SKM-1 (cell line): ENCODE data around the gene MRPS33.
"Not testable (repeated sequence)": the region's sequence is repeated elsewhere in the genome, so short reads cannot be mapped to it uniquely, and the experiment has no call there.

Experiments
- DNase-seq: peaks from one replicate; lab custom pipeline; 2025; ENCODE audit not compliant: unreplicated experiment; lab: John Stamatoyannopoulos, UW

MRPS33 gene

GRCh38 chr7:141014524-141015395, at the start of gene MRPS33:
TSS of gene MRPS33 (minus strand) at chr7:141014952. CDS start at chr7:141010633, 4,319 bp downstream.
- DNase-seq = peak; percentile 89

- no peak for DNase-seq
Measured at GRCh38 chr7:141057788-141058187, 43.0 kb upstream of the MRPS33 start.

GRCh38 chr7:141055146-141055545, 40.4 kb upstream of the MRPS33 start:
- DNase-seq = no peak

- DNase-seq = no peak
Measured at GRCh38 chr7:141053626-141054025, 38.9 kb upstream of the MRPS33 start.

- no peak for DNase-seq
Measured at GRCh38 chr7:141045842-141046620, 31.3 kb upstream of the MRPS33 start.

- DNase-seq = no peak
Measured at GRCh38 chr7:141045126-141045841, 30.5 kb upstream of the MRPS33 start.

- DNase-seq = no peak
Measured at GRCh38 chr7:141043616-141044015, 28.9 kb upstream of the MRPS33 start.

GRCh38 chr7:141042222-141043193, 27.8 kb upstream of the MRPS33 start:
- DNase-seq = no peak

GRCh38 chr7:141039376-141039775, 24.6 kb upstream of the MRPS33 start:
- no peak for DNase-seq

GRCh38 chr7:141038100-141038499, 23.3 kb upstream of the MRPS33 start:
- DNase-seq = not testable (repeated sequence)

- not testable (repeated sequence) for DNase-seq
Measured at GRCh38 chr7:141032539-141033323, 18.0 kb upstream of the MRPS33 start.

GRCh38 chr7:141028767-141029166, 14.0 kb upstream of the MRPS33 start:
- DNase-seq = no peak

- DNase-seq = no peak
Measured at GRCh38 chr7:141027043-141027442, 12.3 kb upstream of the MRPS33 start.

- no peak for DNase-seq
Measured at GRCh38 chr7:141024668-141025067, 9.9 kb upstream of the MRPS33 start.

GRCh38 chr7:141023295-141023694, 8.5 kb upstream of the MRPS33 start:
- no peak for DNase-seq

GRCh38 chr7:141017555-141017954, 2.8 kb upstream of the MRPS33 start:
- DNase-seq = no peak

GRCh38 chr7:141016349-141016748, 1.6 kb upstream of the MRPS33 start:
- no peak for DNase-seq

GRCh38 chr7:141014125-141014523, 628 bp downstream of the MRPS33 start:
- no peak for DNase-seq

- DNase-seq = no peak
Measured at GRCh38 chr7:141013345-141013715, 1.4 kb downstream of the MRPS33 start.
